ENCODE measurements around the gene C1QL2.

The C1QL2 gene

DNA sequence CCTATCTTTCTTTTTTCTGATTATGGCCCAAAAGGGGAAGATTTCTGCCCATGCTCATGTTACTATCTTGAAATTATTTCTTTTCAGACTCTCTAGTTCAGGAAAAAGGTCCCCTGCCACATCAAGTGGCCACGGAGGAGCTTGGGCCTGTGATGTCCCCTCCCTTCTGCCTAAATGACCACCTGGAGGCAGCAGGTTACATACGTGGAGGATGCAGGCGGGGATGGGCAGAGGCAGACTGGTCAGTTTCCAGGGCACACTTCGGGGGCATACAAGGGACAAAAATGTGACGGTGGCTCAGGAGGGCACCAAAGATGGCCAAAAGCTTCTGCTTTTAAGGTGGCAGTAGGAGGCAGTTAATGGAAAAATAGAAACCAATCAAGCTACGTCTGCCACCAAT lies 34.3 kb upstream of the C1QL2 start:
- no peak overlapping the region for H3K4me3 ChIP-seq (ENCODE audit: low read depth, low read length)
- no peak for TF ChIP-seq CTCF (IDR thresholded peaks at IDR 0.05; ENCODE audit: low read depth, low read length)

DNA sequence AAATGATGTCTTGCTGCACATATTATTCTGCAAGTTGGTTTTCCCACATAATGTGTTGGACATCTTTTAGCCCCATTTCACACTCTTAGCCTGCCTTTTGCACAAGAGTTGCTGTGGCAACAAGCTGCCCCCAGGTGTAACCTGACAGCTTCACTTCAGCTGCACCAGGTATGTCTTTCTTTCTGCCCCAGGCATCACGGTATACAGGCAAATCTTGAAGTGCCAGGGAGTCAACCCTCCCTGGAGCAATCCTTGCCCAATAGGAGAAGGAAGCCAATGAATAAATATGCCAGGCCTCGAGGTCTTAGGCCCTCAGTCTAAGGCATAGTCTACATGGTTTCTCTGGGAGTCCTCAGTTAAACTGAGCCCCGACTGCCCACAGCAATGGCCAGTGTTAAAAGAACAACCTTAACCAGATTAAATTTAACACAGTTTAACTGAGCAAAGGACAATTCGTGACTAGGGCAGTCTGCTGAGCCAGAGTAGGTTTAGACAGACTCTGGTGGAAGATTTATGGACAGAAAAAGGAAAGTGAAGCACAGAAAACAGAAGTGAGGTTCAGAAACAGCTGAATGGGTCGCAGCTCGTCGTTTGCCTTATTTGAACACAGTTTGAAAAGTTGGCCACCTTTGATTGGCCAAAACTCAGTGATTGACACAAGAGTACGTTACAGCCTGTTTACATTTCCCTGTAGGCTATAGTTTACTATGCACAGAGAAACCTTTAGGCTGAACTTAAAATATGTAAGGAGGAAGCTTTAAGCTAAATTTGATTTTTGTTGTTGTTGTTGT lies 32.0 kb upstream of the C1QL2 start:
- no peak for TF ChIP-seq CTCF (IDR thresholded peaks at IDR 0.05; ENCODE audit: low read depth, low read length)
- H3K4me3 ChIP-seq (ENCODE audit: low read depth, low read length), result no peak overlapping the region

GRCh38 chr2:119184512-119184911 lies 26.0 kb upstream of the C1QL2 start:
- no peak for TF ChIP-seq CTCF (IDR thresholded peaks at IDR 0.05; ENCODE audit: low read depth, low read length)
- no peak overlapping the region for H3K4me3 ChIP-seq (ENCODE audit: low read depth, low read length)

- no peak for TF ChIP-seq CTCF (IDR thresholded peaks at IDR 0.05; ENCODE audit: low read depth, low read length)
- no peak overlapping the region for H3K4me3 ChIP-seq (ENCODE audit: low read depth, low read length)
Measured at GRCh38 chr2:119181791-119182445, 23.4 kb upstream of the C1QL2 start.

DNA sequence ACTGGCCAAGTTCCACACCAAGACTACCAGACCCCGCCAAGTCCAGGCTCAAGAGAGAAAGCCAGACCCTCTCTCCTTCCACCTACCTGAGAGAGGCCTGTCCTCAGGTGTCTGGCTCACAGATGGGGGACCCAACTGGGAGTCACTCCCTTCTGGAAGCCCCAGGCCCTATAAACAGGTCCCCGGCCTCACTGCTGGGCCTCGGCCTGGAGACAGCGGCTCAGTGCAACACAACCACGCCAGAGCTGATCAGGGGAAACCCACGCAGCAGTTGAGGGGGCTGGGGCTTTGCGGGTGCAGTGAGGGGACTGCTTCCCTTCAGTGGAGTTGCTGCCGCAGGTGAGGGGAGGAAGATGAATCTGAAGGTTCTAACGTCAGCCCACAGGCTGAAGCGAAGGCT lies 22.8 kb upstream of the C1QL2 start:
- H3K4me3 ChIP-seq (ENCODE audit: low read depth, low read length), result no peak overlapping the region
- no peak for TF ChIP-seq CTCF (IDR thresholded peaks at IDR 0.05; ENCODE audit: low read depth, low read length)

GRCh38 chr2:119180892-119181291 lies 22.3 kb upstream of the C1QL2 start:
- no peak for TF ChIP-seq CTCF (IDR thresholded peaks at IDR 0.05; ENCODE audit: low read depth, low read length)
- no peak overlapping the region for H3K4me3 ChIP-seq (ENCODE audit: low read depth, low read length)

DNA sequence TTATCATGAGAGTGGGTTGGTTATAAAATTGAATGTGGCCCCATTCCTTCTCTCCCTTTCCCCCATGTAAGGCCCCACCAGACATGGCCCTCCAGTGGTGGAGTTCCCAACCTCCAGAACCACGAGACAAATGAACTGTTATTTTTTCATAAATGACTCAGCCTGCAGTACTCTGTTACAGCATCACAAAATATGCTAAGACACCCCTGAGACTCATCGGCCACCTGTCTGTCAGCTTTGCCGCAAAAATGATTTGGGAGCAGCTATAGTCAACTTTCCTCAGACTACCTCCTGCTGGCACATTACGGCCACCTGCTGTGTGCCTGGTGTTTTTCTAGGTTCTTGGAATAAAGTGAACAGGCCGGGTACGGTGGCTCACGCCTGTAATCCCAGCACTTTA lies 21.4 kb upstream of the C1QL2 start:
- TF ChIP-seq CTCF (IDR thresholded peaks at IDR 0.05; ENCODE audit: low read depth, low read length), result no peak
- H3K4me3 ChIP-seq (ENCODE audit: low read depth, low read length), result no peak overlapping the region
